ENCODE data around the gene FAM89B.
"Not testable (repeated sequence)": the region's sequence is repeated elsewhere in the genome, so short reads cannot be mapped to it uniquely, and the experiment has no call there.

FAM89B gene

GRCh38 chr11:65562788-65563187 lies 9.6 kb upstream of the FAM89B start:
- H3K9ac ChIP-seq (ENCODE audit: low read depth, low read length) = no peak overlapping the region
- H3K27me3 ChIP-seq (ENCODE audit: control insufficient read depth, insufficient read depth, low read length) = peaks cover 20% of the 10 kb centered on the region
- H3K4me3 ChIP-seq (ENCODE audit: low read depth, low read length) = no peak overlapping the region
- H3K9me3 ChIP-seq (ENCODE audit: control insufficient read depth, insufficient read depth, low read length) = no peaks in the 10 kb centered on the region
- no peaks in the 10 kb centered on the region for H3K36me3 ChIP-seq (ENCODE audit: control insufficient read depth, insufficient read depth, low read length)
- H3K4me1 ChIP-seq (ENCODE audit: control insufficient read depth, insufficient read depth, low read length) = no peaks in the 10 kb centered on the region

- peaks cover 19% of the 10 kb centered on the region for H3K27me3 ChIP-seq (ENCODE audit: control insufficient read depth, insufficient read depth, low read length)
- no peak overlapping the region for H3K4me3 ChIP-seq (ENCODE audit: low read depth, low read length)
- H3K9ac ChIP-seq (ENCODE audit: low read depth, low read length) = no peak overlapping the region
- H3K9me3 ChIP-seq (ENCODE audit: control insufficient read depth, insufficient read depth, low read length) = no peaks in the 10 kb centered on the region
- H3K4me1 ChIP-seq (ENCODE audit: control insufficient read depth, insufficient read depth, low read length) = no peaks in the 10 kb centered on the region
- no peaks in the 10 kb centered on the region for H3K36me3 ChIP-seq (ENCODE audit: control insufficient read depth, insufficient read depth, low read length)
Measured at GRCh38 chr11:65563601-65564000, 8.7 kb upstream of the FAM89B start.

- H3K4me1 ChIP-seq (ENCODE audit: control insufficient read depth, insufficient read depth, low read length); H3K27me3 ChIP-seq (ENCODE audit: control insufficient read depth, insufficient read depth, low read length); H3K9me3 ChIP-seq (ENCODE audit: control insufficient read depth, insufficient read depth, low read length); H3K36me3 ChIP-seq (ENCODE audit: control insufficient read depth, insufficient read depth, low read length); H3K4me3 ChIP-seq (ENCODE audit: low read depth, low read length); H3K9ac ChIP-seq (ENCODE audit: low read depth, low read length): not testable (repeated sequence)
Measured at GRCh38 chr11:65564879-65565559, 7.3 kb upstream of the FAM89B start.

DNA sequence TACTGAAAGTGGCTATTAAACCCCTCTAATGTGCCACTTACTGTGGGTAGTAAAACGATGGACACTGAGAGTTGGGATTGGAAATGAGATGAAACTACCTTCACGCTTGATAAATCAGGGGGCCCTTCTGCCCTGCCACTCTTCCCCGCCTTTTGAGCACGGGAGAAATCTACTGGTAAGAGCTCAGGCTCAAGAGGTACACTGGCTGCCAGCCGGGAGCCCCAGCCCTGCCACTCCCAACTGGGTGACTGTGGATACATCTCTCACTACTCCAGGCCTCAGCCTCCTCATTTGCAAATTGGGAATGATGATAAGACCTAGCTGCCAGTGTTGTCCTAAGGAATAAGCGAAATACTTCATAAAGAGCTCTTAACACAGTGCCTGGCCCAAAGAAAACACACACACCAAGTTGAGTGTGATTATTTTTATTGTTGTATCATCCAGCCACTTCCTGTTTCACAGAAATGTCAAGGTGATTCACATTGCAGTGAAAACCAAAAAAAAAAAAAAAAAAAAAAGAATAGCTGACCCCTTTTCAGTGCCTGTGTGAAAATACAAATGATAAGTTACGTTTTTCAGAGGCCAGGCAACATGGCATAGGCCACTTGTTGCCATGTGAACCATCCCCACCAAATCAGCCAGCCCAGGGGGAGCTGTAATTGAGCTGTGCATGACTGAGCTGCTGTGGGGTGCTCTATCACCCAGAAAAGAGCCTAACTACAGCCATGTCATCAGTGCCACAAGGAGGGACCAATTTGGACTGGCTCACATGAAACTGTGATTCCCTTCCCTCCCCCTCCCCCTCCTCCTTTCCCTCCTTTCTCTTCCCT lies 6.5 kb upstream of the FAM89B start:
- H3K36me3 ChIP-seq (ENCODE audit: control insufficient read depth, insufficient read depth, low read length) = no peaks in the 10 kb centered on the region
- H3K4me1 ChIP-seq (ENCODE audit: control insufficient read depth, insufficient read depth, low read length) = peaks cover 2% of the 10 kb centered on the region
- H3K4me3 ChIP-seq (ENCODE audit: low read depth, low read length) = no peak overlapping the region
- H3K27me3 ChIP-seq (ENCODE audit: control insufficient read depth, insufficient read depth, low read length) = no peaks in the 10 kb centered on the region
- no peaks in the 10 kb centered on the region for H3K9me3 ChIP-seq (ENCODE audit: control insufficient read depth, insufficient read depth, low read length)
- H3K9ac ChIP-seq (ENCODE audit: low read depth, low read length) = no peak overlapping the region

DNA sequence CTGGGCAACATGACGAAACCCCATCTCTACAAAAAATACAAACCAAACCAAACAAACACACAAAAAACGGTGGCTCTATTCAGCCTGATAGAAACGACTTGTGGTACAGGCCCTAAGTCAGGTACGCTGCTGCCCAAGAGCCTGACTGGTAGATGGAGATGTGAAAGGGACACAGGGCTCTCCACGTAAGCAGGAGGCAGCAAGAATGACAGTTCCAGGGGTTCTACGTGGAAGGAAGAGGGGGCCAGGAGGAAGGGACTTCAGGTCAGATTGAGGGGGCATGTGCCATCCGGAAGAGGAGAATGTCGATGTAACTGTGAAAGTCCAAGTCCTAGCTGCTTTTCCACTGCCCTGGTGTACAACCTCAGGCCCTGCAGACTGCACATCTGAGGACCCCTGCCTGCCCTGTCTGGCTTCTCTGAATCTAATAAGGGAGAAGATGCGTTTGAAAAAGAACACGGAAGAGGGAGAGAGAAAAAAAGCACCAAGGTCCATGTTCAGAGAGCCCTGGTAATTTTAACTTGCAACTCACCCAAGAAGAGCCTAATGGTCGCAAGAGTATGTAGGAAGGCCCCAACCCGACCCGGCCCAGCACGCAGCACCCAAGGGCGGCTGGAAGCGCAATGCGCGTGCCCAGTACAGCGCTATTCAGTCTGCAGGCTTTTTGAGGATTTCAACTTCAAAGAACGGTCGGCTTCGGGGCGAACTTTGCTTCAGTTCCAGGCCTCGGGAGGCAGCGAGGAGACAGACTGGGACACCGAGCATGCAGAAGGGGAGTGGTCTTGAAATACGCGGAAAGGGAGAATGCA lies 3.0 kb upstream of the FAM89B start:
- H3K4me1 ChIP-seq (ENCODE audit: control insufficient read depth, insufficient read depth, low read length) = peaks cover 6% of the 10 kb centered on the region
- peak overlapping the region; percentile 99 for H3K4me3 ChIP-seq (ENCODE audit: low read depth, low read length)
- H3K9me3 ChIP-seq (ENCODE audit: control insufficient read depth, insufficient read depth, low read length) = no peaks in the 10 kb centered on the region
- H3K36me3 ChIP-seq (ENCODE audit: control insufficient read depth, insufficient read depth, low read length) = peaks cover 3% of the 10 kb centered on the region
- H3K27me3 ChIP-seq (ENCODE audit: control insufficient read depth, insufficient read depth, low read length) = peaks cover 3% of the 10 kb centered on the region
- peak overlapping the region; percentile 92 for H3K9ac ChIP-seq (ENCODE audit: low read depth, low read length)

DNA sequence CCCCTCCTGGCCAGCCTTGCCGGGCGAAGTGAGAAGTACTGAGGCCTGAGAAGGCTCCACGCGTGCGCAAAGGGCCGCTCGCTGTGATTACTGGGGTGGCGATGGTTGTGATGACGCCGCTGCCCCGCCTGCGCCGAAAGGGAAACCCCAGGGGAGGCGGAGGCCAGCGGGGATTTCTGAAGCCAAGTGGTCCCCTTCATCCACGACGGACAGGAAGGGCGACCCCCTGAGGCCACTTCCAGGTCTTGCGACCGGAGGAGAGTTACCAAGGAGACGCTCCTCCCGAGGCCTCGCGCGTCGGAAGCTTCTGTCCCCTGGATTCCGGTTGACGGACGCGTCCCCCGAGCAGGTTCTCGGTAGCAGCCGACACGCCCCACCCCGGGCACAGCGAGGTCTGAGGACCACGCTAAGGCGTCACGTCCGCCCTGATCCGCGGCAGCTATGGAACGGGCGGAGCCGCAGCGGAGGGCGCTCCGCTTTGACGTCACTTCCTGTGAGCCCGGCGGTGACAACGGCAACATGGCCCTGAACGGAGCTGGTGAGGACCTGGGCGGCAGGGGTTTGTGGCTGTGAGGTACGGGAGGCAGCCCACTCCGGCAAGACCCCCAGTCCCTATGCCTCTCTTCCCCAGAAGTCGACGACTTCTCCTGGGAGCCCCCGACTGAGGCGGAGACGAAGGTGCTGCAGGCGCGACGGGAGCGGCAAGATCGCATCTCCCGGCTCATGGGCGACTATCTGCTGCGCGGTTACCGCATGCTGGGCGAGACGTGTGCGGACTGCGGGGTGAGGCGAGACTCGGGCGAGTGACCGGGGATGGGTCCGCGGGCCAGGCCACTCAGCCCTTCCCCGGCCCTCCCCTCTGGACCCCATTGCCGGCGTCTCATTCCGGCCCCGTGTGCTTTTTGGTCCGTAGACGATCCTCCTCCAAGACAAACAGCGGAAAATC lies 2.1 kb upstream of the FAM89B start, which contains the start of gene ZNRD2:
ZNRD2 (plus strand) TSS at position 505 of the 946 bp plus-strand sequence; CDS start at position 520, 15 bp downstream.
- peak within 1 kb of the TSS; percentile 99 for H3K4me3 ChIP-seq (ENCODE audit: low read depth, low read length)
- H3K9ac ChIP-seq (ENCODE audit: low read depth, low read length) = peak within 1 kb of the TSS; percentile 92
- H3K27me3 ChIP-seq (ENCODE audit: control insufficient read depth, insufficient read depth, low read length) = peaks cover 10% of the 10 kb centered on the region
- H3K36me3 ChIP-seq (ENCODE audit: control insufficient read depth, insufficient read depth, low read length) = peaks cover 3% of the 10 kb centered on the region
- peaks cover 9% of the 10 kb centered on the region for H3K4me1 ChIP-seq (ENCODE audit: control insufficient read depth, insufficient read depth, low read length)
- no peaks in the 10 kb centered on the region for H3K9me3 ChIP-seq (ENCODE audit: control insufficient read depth, insufficient read depth, low read length)

DNA sequence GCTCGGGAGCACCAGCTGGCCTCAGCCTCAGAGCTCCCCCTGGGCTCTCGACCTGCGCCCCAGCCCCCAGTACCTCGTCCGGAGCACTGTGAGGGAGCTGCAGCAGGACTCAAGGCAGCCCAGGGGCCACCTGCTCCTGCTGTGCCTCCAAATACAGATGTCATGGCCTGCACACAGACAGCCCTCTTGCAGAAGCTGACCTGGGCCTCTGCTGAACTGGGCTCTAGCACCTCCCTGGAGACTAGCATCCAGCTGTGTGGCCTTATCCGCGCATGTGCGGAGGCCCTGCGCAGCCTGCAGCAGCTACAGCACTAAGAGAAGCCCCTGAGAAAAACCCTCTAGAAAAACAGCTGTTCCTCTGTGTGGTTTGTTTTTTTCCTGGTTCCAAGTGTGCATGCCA lies 918 bp upstream of the FAM89B start:
- Histone ChIP-seq H3K4me1 (ENCODE audit: control insufficient read depth, insufficient read depth, low read length) (peaks cover 9% of the 10 kb centered on the region), H3K4me3 (ENCODE audit: low read depth, low read length) (peak overlapping the region; percentile 99)

DNA sequence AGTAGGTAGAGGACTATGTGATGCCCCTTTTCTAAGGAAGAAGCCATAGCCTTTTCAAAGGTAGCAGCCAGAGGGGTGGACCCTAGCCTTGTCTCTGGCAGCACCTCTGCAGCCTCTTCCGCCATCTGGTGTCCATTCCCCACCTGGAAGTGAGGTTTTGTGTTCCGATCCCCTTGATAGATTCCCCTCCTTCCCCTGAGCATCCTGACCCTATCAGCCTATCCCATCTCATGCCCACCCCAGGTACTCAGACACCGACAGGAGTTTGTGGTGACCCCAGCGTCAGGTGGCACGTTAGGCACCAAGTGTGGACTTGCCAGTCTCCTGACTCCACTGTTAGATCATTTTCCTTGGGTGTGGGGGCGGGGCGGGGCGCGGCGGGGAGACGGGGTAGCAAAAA lies 398 bp upstream of the FAM89B start:
- H3K4me1 ChIP-seq (ENCODE audit: control insufficient read depth, insufficient read depth, low read length) = peaks cover 9% of the 10 kb centered on the region
- peak overlapping the region; percentile 64 for H3K4me3 ChIP-seq (ENCODE audit: low read depth, low read length)
- no peak overlapping the region for H3K9ac ChIP-seq (ENCODE audit: low read depth, low read length)
- H3K27me3 ChIP-seq (ENCODE audit: control insufficient read depth, insufficient read depth, low read length) = peaks cover 23% of the 10 kb centered on the region
- H3K36me3 ChIP-seq (ENCODE audit: control insufficient read depth, insufficient read depth, low read length) = peaks cover 3% of the 10 kb centered on the region
- no peaks in the 10 kb centered on the region for H3K9me3 ChIP-seq (ENCODE audit: control insufficient read depth, insufficient read depth, low read length)

More for the DNA sequence above, 918 bp upstream of the FAM89B start:
- H3K27me3 ChIP-seq (ENCODE audit: control insufficient read depth, insufficient read depth, low read length) = peaks cover 18% of the 10 kb centered on the region
- no peaks in the 10 kb centered on the region for H3K9me3 ChIP-seq (ENCODE audit: control insufficient read depth, insufficient read depth, low read length)
- peaks cover 3% of the 10 kb centered on the region for H3K36me3 ChIP-seq (ENCODE audit: control insufficient read depth, insufficient read depth, low read length)
- H3K9ac ChIP-seq (ENCODE audit: low read depth, low read length) = no peak overlapping the region

GRCh38 chr11:65573391-65574079 lies 1.2 kb downstream of the FAM89B start:
- H3K9ac ChIP-seq (ENCODE audit: low read depth, low read length) = no peak overlapping the region
- no peaks in the 10 kb centered on the region for H3K9me3 ChIP-seq (ENCODE audit: control insufficient read depth, insufficient read depth, low read length)
- H3K36me3 ChIP-seq (ENCODE audit: control insufficient read depth, insufficient read depth, low read length) = peaks cover 3% of the 10 kb centered on the region
- H3K4me3 ChIP-seq (ENCODE audit: low read depth, low read length) = peak overlapping the region; percentile 64
- H3K27me3 ChIP-seq (ENCODE audit: control insufficient read depth, insufficient read depth, low read length) = peaks cover 38% of the 10 kb centered on the region
- H3K4me1 ChIP-seq (ENCODE audit: control insufficient read depth, insufficient read depth, low read length) = peaks cover 9% of the 10 kb centered on the region

DNA sequence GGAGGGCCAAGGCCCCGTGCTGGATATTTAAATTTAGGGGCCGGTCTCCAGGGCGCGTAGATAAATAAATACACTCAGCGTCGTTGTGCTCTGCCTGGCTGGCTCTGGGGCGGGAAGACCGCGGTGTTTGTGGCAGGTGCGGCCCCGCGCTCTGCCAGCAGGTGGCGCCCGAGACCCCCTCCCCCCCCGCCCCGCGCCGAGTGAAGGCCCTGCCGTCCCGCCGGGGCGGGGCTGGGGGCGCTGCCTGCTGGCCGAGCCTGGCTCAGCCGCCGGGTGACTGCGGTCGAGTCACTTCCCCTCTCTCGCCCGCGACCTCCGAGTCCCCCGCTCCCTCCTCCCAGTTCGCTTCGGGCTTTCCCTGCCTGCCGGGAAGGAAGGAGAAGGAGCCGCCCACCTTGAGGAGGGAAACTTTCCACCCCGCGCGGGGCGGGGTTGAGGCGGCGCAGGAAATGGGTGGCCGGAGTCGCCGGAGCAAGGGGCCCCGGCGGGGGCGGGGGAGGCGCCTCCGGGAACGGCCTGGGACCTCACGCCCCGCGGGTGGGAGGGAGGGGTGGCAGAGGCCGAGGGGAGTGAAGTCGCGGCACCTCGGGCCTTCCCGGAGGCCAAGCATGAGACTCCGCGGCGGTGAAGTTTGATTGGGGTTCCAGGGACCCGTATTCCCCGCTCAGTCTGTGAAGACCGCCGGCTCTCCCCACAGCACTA lies 1.9 kb downstream of the FAM89B start:
- Histone ChIP-seq H3K9me3 (ENCODE audit: control insufficient read depth, insufficient read depth, low read length) (no peaks in the 10 kb centered on the region), H3K27me3 (ENCODE audit: control insufficient read depth, insufficient read depth, low read length) (peaks cover 42% of the 10 kb centered on the region), H3K4me1 (ENCODE audit: control insufficient read depth, insufficient read depth, low read length) (peaks cover 7% of the 10 kb centered on the region), H3K36me3 (ENCODE audit: control insufficient read depth, insufficient read depth, low read length) (peaks cover 3% of the 10 kb centered on the region), H3K9ac (ENCODE audit: low read depth, low read length) (no peak overlapping the region), H3K4me3 (ENCODE audit: low read depth, low read length) (peak overlapping the region; percentile 48)

Measured in iPS-15b (cell line).